ENCODE measurements around the gene STAT5B.

The STAT5B gene

GRCh38 chr17:42284566-42284965 lies 8.4 kb upstream of the STAT5B start:
- peak; percentile 53 for DNase-seq

- no peak for DNase-seq
Observed at GRCh38 chr17:42284024-42284369, 7.8 kb upstream of the STAT5B start.

GRCh38 chr17:42283241-42284023 lies 7.2 kb upstream of the STAT5B start:
- peak; percentile 57 for DNase-seq

- peak; percentile 34 for DNase-seq
Observed at GRCh38 chr17:42282478-42283080, 6.4 kb upstream of the STAT5B start.

GRCh38 chr17:42281571-42282096 lies 5.4 kb upstream of the STAT5B start:
- peak; percentile 59 for DNase-seq

GRCh38 chr17:42279776-42280630 lies 3.8 kb upstream of the STAT5B start:
- peak; percentile 53 for DNase-seq

- no peak for DNase-seq
Observed at GRCh38 chr17:42277342-42277712, 1.1 kb upstream of the STAT5B start.

- peak; percentile 76 for DNase-seq
Observed at GRCh38 chr17:42276609-42277341, 584 bp upstream of the STAT5B start.

GRCh38 chr17:42275527-42276358 lies 448 bp downstream of the STAT5B start:
- DNase-seq = peak; percentile 76

- DNase-seq = no peak
Observed at GRCh38 chr17:42274812-42275526, 1.2 kb downstream of the STAT5B start.

GRCh38 chr17:42274253-42274542 lies 2.0 kb downstream of the STAT5B start:
- no peak for DNase-seq

- DNase-seq = no peak
Observed at GRCh38 chr17:42273474-42274252, 2.5 kb downstream of the STAT5B start.

- DNase-seq = no peak
Observed at GRCh38 chr17:42272162-42272907, 3.9 kb downstream of the STAT5B start.

GRCh38 chr17:42271779-42272035 lies 4.5 kb downstream of the STAT5B start:
- no peak for DNase-seq

GRCh38 chr17:42271006-42271778 lies 5.0 kb downstream of the STAT5B start:
- no peak for DNase-seq

- DNase-seq = no peak
Observed at GRCh38 chr17:42270596-42270995, 5.6 kb downstream of the STAT5B start.

GRCh38 chr17:42270170-42270535 lies 6.0 kb downstream of the STAT5B start:
- no peak for DNase-seq

GRCh38 chr17:42268236-42268635 lies 8.0 kb downstream of the STAT5B start:
- DNase-seq = no peak
